ENCODE results near the gene CD28.
"Not testable (repeated sequence)": the region's sequence is repeated elsewhere in the genome, so short reads cannot be mapped to it uniquely, and the experiment has no call there.

CD28 gene

GRCh38 chr2:203693242-203693879 is 13.1 kb upstream of the CD28 start:
- H3K9ac ChIP-seq (ENCODE audit: low read depth in 1 of 2, low read length in 2 of 2) = no peak overlapping the region
- no peak overlapping the region for H3K27ac ChIP-seq (ENCODE audit: low read depth, low read length)
- H3K4me1 ChIP-seq (ENCODE audit: control insufficient read depth in 1 of 2, insufficient read depth in 2 of 2, low read length in 2 of 2) = peaks cover 16 to 28% of the 10 kb centered on the region in 2 donors
- no peaks in the 10 kb centered on the region for H3K9me3 ChIP-seq (ENCODE audit: control insufficient read depth in 1 of 2, low read length in 2 of 2)
- no peak overlapping the region for H3K4me3 ChIP-seq (ENCODE audit: low read depth in 1 of 2, low read length in 2 of 2)
- H3K27me3 ChIP-seq (ENCODE audit: control insufficient read depth in 1 of 2, insufficient read depth in 2 of 2, low read length in 2 of 2) = no peaks in the 10 kb centered on the region
- no peaks in the 10 kb centered on the region for H3K36me3 ChIP-seq (ENCODE audit: control insufficient read depth in 1 of 2, insufficient read depth in 2 of 2, low read length in 2 of 2)

- peaks cover 11 to 21% of the 10 kb centered on the region in 2 donors for H3K4me1 ChIP-seq (ENCODE audit: control insufficient read depth in 1 of 2, insufficient read depth in 2 of 2, low read length in 2 of 2)
- no peak overlapping the region for H3K9ac ChIP-seq (ENCODE audit: low read depth in 1 of 2, low read length in 2 of 2)
- H3K27ac ChIP-seq (ENCODE audit: low read depth, low read length) = no peak overlapping the region
- H3K27me3 ChIP-seq (ENCODE audit: control insufficient read depth in 1 of 2, insufficient read depth in 2 of 2, low read length in 2 of 2) = no peaks in the 10 kb centered on the region
- no peaks in the 10 kb centered on the region for H3K9me3 ChIP-seq (ENCODE audit: control insufficient read depth in 1 of 2, low read length in 2 of 2)
- H3K36me3 ChIP-seq (ENCODE audit: control insufficient read depth in 1 of 2, insufficient read depth in 2 of 2, low read length in 2 of 2) = no peaks in the 10 kb centered on the region
- H3K4me3 ChIP-seq (ENCODE audit: low read depth in 1 of 2, low read length in 2 of 2) = no peak overlapping the region
Measured at GRCh38 chr2:203694191-203694590, 12.2 kb upstream of the CD28 start.

- Histone ChIP-seq H3K4me3 (ENCODE audit: low read depth in 1 of 2, low read length in 2 of 2) (no peak overlapping the region), H3K9me3 (ENCODE audit: control insufficient read depth in 1 of 2, low read length in 2 of 2) (no peaks in the 10 kb centered on the region), H3K27ac (ENCODE audit: low read depth, low read length) (no peak overlapping the region), H3K36me3 (ENCODE audit: control insufficient read depth in 1 of 2, insufficient read depth in 2 of 2, low read length in 2 of 2) (no peaks in the 10 kb centered on the region), H3K9ac (ENCODE audit: low read depth in 1 of 2, low read length in 2 of 2) (no peak overlapping the region), H3K27me3 (ENCODE audit: control insufficient read depth in 1 of 2, insufficient read depth in 2 of 2, low read length in 2 of 2) (no peaks in the 10 kb centered on the region), H3K4me1 (ENCODE audit: control insufficient read depth in 1 of 2, insufficient read depth in 2 of 2, low read length in 2 of 2) (no peaks in the 10 kb centered on the region)
Measured at GRCh38 chr2:203697190-203697589, 9.2 kb upstream of the CD28 start.

- H3K27ac ChIP-seq (ENCODE audit: low read depth, low read length); H3K36me3 ChIP-seq (ENCODE audit: control insufficient read depth in 1 of 2, insufficient read depth in 2 of 2, low read length in 2 of 2); H3K9ac ChIP-seq (ENCODE audit: low read depth in 1 of 2, low read length in 2 of 2); H3K4me1 ChIP-seq (ENCODE audit: control insufficient read depth in 1 of 2, insufficient read depth in 2 of 2, low read length in 2 of 2); H3K4me3 ChIP-seq (ENCODE audit: low read depth in 1 of 2, low read length in 2 of 2); H3K9me3 ChIP-seq (ENCODE audit: control insufficient read depth in 1 of 2, low read length in 2 of 2); H3K27me3 ChIP-seq (ENCODE audit: control insufficient read depth in 1 of 2, insufficient read depth in 2 of 2, low read length in 2 of 2): not testable (repeated sequence)
Measured at GRCh38 chr2:203697763-203698162, 8.7 kb upstream of the CD28 start.

GRCh38 chr2:203698410-203698809 is 8.0 kb upstream of the CD28 start:
- H3K9me3 ChIP-seq (ENCODE audit: control insufficient read depth in 1 of 2, low read length in 2 of 2); H3K36me3 ChIP-seq (ENCODE audit: control insufficient read depth in 1 of 2, insufficient read depth in 2 of 2, low read length in 2 of 2); H3K27me3 ChIP-seq (ENCODE audit: control insufficient read depth in 1 of 2, insufficient read depth in 2 of 2, low read length in 2 of 2); H3K4me1 ChIP-seq (ENCODE audit: control insufficient read depth in 1 of 2, insufficient read depth in 2 of 2, low read length in 2 of 2); H3K27ac ChIP-seq (ENCODE audit: low read depth, low read length); H3K4me3 ChIP-seq (ENCODE audit: low read depth in 1 of 2, low read length in 2 of 2); H3K9ac ChIP-seq (ENCODE audit: low read depth in 1 of 2, low read length in 2 of 2): not testable (repeated sequence)

- H3K36me3 ChIP-seq (ENCODE audit: control insufficient read depth in 1 of 2, insufficient read depth in 2 of 2, low read length in 2 of 2) = no peaks in the 10 kb centered on the region
- no peaks in the 10 kb centered on the region for H3K27me3 ChIP-seq (ENCODE audit: control insufficient read depth in 1 of 2, insufficient read depth in 2 of 2, low read length in 2 of 2)
- H3K9me3 ChIP-seq (ENCODE audit: control insufficient read depth in 1 of 2, low read length in 2 of 2) = no peaks in the 10 kb centered on the region
- no peak overlapping the region for H3K9ac ChIP-seq (ENCODE audit: low read depth in 1 of 2, low read length in 2 of 2)
- H3K4me3 ChIP-seq (ENCODE audit: low read depth in 1 of 2, low read length in 2 of 2) = no peak overlapping the region
- no peak overlapping the region for H3K27ac ChIP-seq (ENCODE audit: low read depth, low read length)
- H3K4me1 ChIP-seq (ENCODE audit: control insufficient read depth in 1 of 2, insufficient read depth in 2 of 2, low read length in 2 of 2) = no peaks in the 10 kb centered on the region
Measured at GRCh38 chr2:203704430-203704829, 2.0 kb upstream of the CD28 start.

GRCh38 chr2:203705178-203705577 is 1.3 kb upstream of the CD28 start:
- Histone ChIP-seq H3K9me3 (ENCODE audit: control insufficient read depth in 1 of 2, low read length in 2 of 2) (no peaks in the 10 kb centered on the region), H3K4me3 (ENCODE audit: low read depth in 1 of 2, low read length in 2 of 2) (no peak overlapping the region), H3K4me1 (ENCODE audit: control insufficient read depth in 1 of 2, insufficient read depth in 2 of 2, low read length in 2 of 2) (peaks cover 0 to 7% of the 10 kb centered on the region in 2 donors), H3K27me3 (ENCODE audit: control insufficient read depth in 1 of 2, insufficient read depth in 2 of 2, low read length in 2 of 2) (no peaks in the 10 kb centered on the region), H3K9ac (ENCODE audit: low read depth in 1 of 2, low read length in 2 of 2) (no peak overlapping the region), H3K27ac (ENCODE audit: low read depth, low read length) (no peak overlapping the region), H3K36me3 (ENCODE audit: control insufficient read depth in 1 of 2, insufficient read depth in 2 of 2, low read length in 2 of 2) (no peaks in the 10 kb centered on the region)

- Histone ChIP-seq H3K27me3 (ENCODE audit: control insufficient read depth in 1 of 2, insufficient read depth in 2 of 2, low read length in 2 of 2) (no peaks in the 10 kb centered on the region), H3K4me3 (ENCODE audit: low read depth in 1 of 2, low read length in 2 of 2) (peak overlapping the region; percentile 15 to 36), H3K36me3 (ENCODE audit: control insufficient read depth in 1 of 2, insufficient read depth in 2 of 2, low read length in 2 of 2) (no peaks in the 10 kb centered on the region), H3K9ac (ENCODE audit: low read depth in 1 of 2, low read length in 2 of 2) (peak overlapping the region in 1 of 2 donors; percentile 34), H3K27ac (ENCODE audit: low read depth, low read length) (no peak overlapping the region), H3K9me3 (ENCODE audit: control insufficient read depth in 1 of 2, low read length in 2 of 2) (no peaks in the 10 kb centered on the region), H3K4me1 (ENCODE audit: control insufficient read depth in 1 of 2, insufficient read depth in 2 of 2, low read length in 2 of 2) (peaks cover 0 to 11% of the 10 kb centered on the region in 2 donors)
Measured at GRCh38 chr2:203707530-203707929, 1.1 kb downstream of the CD28 start.

GRCh38 chr2:203708846-203709396 is 2.5 kb downstream of the CD28 start:
- Histone ChIP-seq H3K9ac (ENCODE audit: low read depth in 1 of 2, low read length in 2 of 2) (no peak overlapping the region), H3K27ac (ENCODE audit: low read depth, low read length) (no peak overlapping the region), H3K9me3 (ENCODE audit: control insufficient read depth in 1 of 2, low read length in 2 of 2) (no peaks in the 10 kb centered on the region), H3K4me3 (ENCODE audit: low read depth in 1 of 2, low read length in 2 of 2) (no peak overlapping the region), H3K4me1 (ENCODE audit: control insufficient read depth in 1 of 2, insufficient read depth in 2 of 2, low read length in 2 of 2) (peaks cover 0 to 12% of the 10 kb centered on the region in 2 donors), H3K36me3 (ENCODE audit: control insufficient read depth in 1 of 2, insufficient read depth in 2 of 2, low read length in 2 of 2) (no peaks in the 10 kb centered on the region), H3K27me3 (ENCODE audit: control insufficient read depth in 1 of 2, insufficient read depth in 2 of 2, low read length in 2 of 2) (no peaks in the 10 kb centered on the region)

- Histone ChIP-seq H3K27ac (ENCODE audit: low read depth, low read length) (no peak overlapping the region), H3K36me3 (ENCODE audit: control insufficient read depth in 1 of 2, insufficient read depth in 2 of 2, low read length in 2 of 2) (no peaks in the 10 kb centered on the region), H3K4me3 (ENCODE audit: low read depth in 1 of 2, low read length in 2 of 2) (no peak overlapping the region), H3K27me3 (ENCODE audit: control insufficient read depth in 1 of 2, insufficient read depth in 2 of 2, low read length in 2 of 2) (no peaks in the 10 kb centered on the region), H3K4me1 (ENCODE audit: control insufficient read depth in 1 of 2, insufficient read depth in 2 of 2, low read length in 2 of 2) (peaks cover 0 to 18% of the 10 kb centered on the region in 2 donors), H3K9me3 (ENCODE audit: control insufficient read depth in 1 of 2, low read length in 2 of 2) (no peaks in the 10 kb centered on the region), H3K9ac (ENCODE audit: low read depth in 1 of 2, low read length in 2 of 2) (no peak overlapping the region)
Measured at GRCh38 chr2:203709416-203710040, 3.1 kb downstream of the CD28 start.

Measured in duodenal mucosa (tissue), 2 donors.